ENCODE measurements around the gene ZBTB20.

ZBTB20 gene

GRCh38 chr3:114375608-114376421, 771.3 kb downstream of the ZBTB20 start:
- H3K36me3 ChIP-seq (ENCODE audit: control insufficient read depth in 4 of 4, insufficient read depth in 4 of 4, low read length in 3 of 4) = peaks cover 0 to 20% (median 7%) of the 10 kb centered on the region in 4 experiments

GRCh38 chr3:114374433-114374990, 772.6 kb downstream of the ZBTB20 start:
- POLR2A ChIA-PET = no interaction called here
- H3K27ac ChIP-seq (ENCODE audit: insufficient read depth in 1 of 2, low read depth in 1 of 2, low read length in 2 of 2, poor library complexity in 1 of 2, severe bottlenecking in 2 of 2) = no peak overlapping the region
- CTCF ChIA-PET = interaction anchor here (2.3 to 2.6 kb wide), 2 partner anchors 9 to 10 kb away, joined by 11 read pairs; no protein-coding TSS in a partner anchor
- H3K27me3 ChIP-seq (replicated peaks in 2 of 5; ENCODE audit: control insufficient read depth in 4 of 5, insufficient read depth in 5 of 5, low read length in 4 of 5) = no peaks in the 10 kb centered on the region
- 100% methylated on average over 1 of the region's 2 CpGs for WGBS (ENCODE audit: insufficient coverage)
- peaks cover 0 to 8% (median 2%) of the 10 kb centered on the region in 4 experiments for H3K36me3 ChIP-seq (ENCODE audit: control insufficient read depth in 4 of 4, insufficient read depth in 4 of 4, low read length in 3 of 4)
- H3K4me1 ChIP-seq (ENCODE audit: control extremely low read depth in 1 of 4, control insufficient read depth in 4 of 4, insufficient read depth in 4 of 4, low read length in 3 of 4) = no peaks in the 10 kb centered on the region
- H3K4me3 ChIP-seq (ENCODE audit: control insufficient read depth in 1 of 7, extremely low read depth in 1 of 7, insufficient read depth in 4 of 7, low read depth in 2 of 7, low read length in 6 of 7) = no peak overlapping the region
- DNase-seq = no peak
- no peaks in the 10 kb centered on the region for H3K9me3 ChIP-seq (ENCODE audit: control extremely low read depth in 1 of 5, control insufficient read depth in 4 of 5, insufficient read depth in 2 of 5, low read depth in 1 of 5, low read length in 4 of 5)

More at GRCh38 chr3:114375608-114376421, 771.3 kb downstream of the ZBTB20 start:
- Histone ChIP-seq H3K27ac (ENCODE audit: insufficient read depth in 1 of 2, low read depth in 1 of 2, low read length in 2 of 2, poor library complexity in 1 of 2, severe bottlenecking in 2 of 2) (no peak overlapping the region), H3K27me3 (replicated peaks in 2 of 5; ENCODE audit: control insufficient read depth in 4 of 5, insufficient read depth in 5 of 5, low read length in 4 of 5) (no peaks in the 10 kb centered on the region), H3K4me1 (ENCODE audit: control extremely low read depth in 1 of 4, control insufficient read depth in 4 of 4, insufficient read depth in 4 of 4, low read length in 3 of 4) (no peaks in the 10 kb centered on the region), H3K4me3 (ENCODE audit: control insufficient read depth in 1 of 7, extremely low read depth in 1 of 7, insufficient read depth in 4 of 7, low read depth in 2 of 7, low read length in 6 of 7) (no peak overlapping the region), H3K9me3 (ENCODE audit: control extremely low read depth in 1 of 5, control insufficient read depth in 4 of 5, insufficient read depth in 2 of 5, low read depth in 1 of 5, low read length in 4 of 5) (no peaks in the 10 kb centered on the region)
- 97% methylated on average over 7 of the region's 9 CpGs for WGBS (ENCODE audit: insufficient coverage)
- ChIA-PET POLR2A (interaction anchor here (0.8 kb wide), 1 partner anchor 1733 kb away, joined by 3 read pairs; no protein-coding TSS in a partner anchor), CTCF (interaction anchor here (2.3 to 2.6 kb wide), 2 partner anchors 8 to 11 kb away, joined by 11 read pairs; no protein-coding TSS in a partner anchor)
- DNase-seq = no peak

GRCh38 chr3:114370537-114371174, 776.4 kb downstream of the ZBTB20 start:
- 60% methylated on average over 2 of the region's 3 CpGs for WGBS (ENCODE audit: insufficient coverage)
- no peaks in the 10 kb centered on the region for H3K4me1 ChIP-seq (ENCODE audit: control extremely low read depth in 1 of 4, control insufficient read depth in 4 of 4, insufficient read depth in 4 of 4, low read length in 3 of 4)
- no peak overlapping the region for H3K4me3 ChIP-seq (ENCODE audit: control insufficient read depth in 1 of 7, extremely low read depth in 1 of 7, insufficient read depth in 4 of 7, low read depth in 2 of 7, low read length in 6 of 7)
- CTCF ChIA-PET = no interaction called here
- no peak overlapping the region for H3K27ac ChIP-seq (ENCODE audit: insufficient read depth in 1 of 2, low read depth in 1 of 2, low read length in 2 of 2, poor library complexity in 1 of 2, severe bottlenecking in 2 of 2)
- H3K9me3 ChIP-seq (ENCODE audit: control extremely low read depth in 1 of 5, control insufficient read depth in 4 of 5, insufficient read depth in 2 of 5, low read depth in 1 of 5, low read length in 4 of 5) = no peaks in the 10 kb centered on the region
- POLR2A ChIA-PET = interaction anchor here (0.6 kb wide), 1 partner anchor 79 kb away, joined by 6 read pairs; no protein-coding TSS in a partner anchor
- H3K36me3 ChIP-seq (ENCODE audit: control insufficient read depth in 4 of 4, insufficient read depth in 4 of 4, low read length in 3 of 4) = no peaks in the 10 kb centered on the region
- DNase-seq = no peak
- H3K27me3 ChIP-seq (replicated peaks in 2 of 5; ENCODE audit: control insufficient read depth in 4 of 5, insufficient read depth in 5 of 5, low read length in 4 of 5) = no peaks in the 10 kb centered on the region

GRCh38 chr3:114365909-114366308, 781.2 kb downstream of the ZBTB20 start:
- POLR2A ChIA-PET = no interaction called here
- H3K4me3 ChIP-seq (ENCODE audit: control insufficient read depth in 1 of 7, extremely low read depth in 1 of 7, insufficient read depth in 4 of 7, low read depth in 2 of 7, low read length in 6 of 7) = no peak overlapping the region
- H3K27me3 ChIP-seq (replicated peaks in 2 of 5; ENCODE audit: control insufficient read depth in 4 of 5, insufficient read depth in 5 of 5, low read length in 4 of 5) = no peaks in the 10 kb centered on the region
- CTCF ChIA-PET = interaction anchor here (1.0 to 2.8 kb wide), 2 partner anchors 9 to 82 kb away, joined by 3 to 11 read pairs; no protein-coding TSS in a partner anchor
- H3K4me1 ChIP-seq (ENCODE audit: control extremely low read depth in 1 of 4, control insufficient read depth in 4 of 4, insufficient read depth in 4 of 4, low read length in 3 of 4) = no peaks in the 10 kb centered on the region
- H3K9me3 ChIP-seq (ENCODE audit: control extremely low read depth in 1 of 5, control insufficient read depth in 4 of 5, insufficient read depth in 2 of 5, low read depth in 1 of 5, low read length in 4 of 5) = no peaks in the 10 kb centered on the region
- no peaks in the 10 kb centered on the region for H3K36me3 ChIP-seq (ENCODE audit: control insufficient read depth in 4 of 4, insufficient read depth in 4 of 4, low read length in 3 of 4)
- no peak overlapping the region for H3K27ac ChIP-seq (ENCODE audit: insufficient read depth in 1 of 2, low read depth in 1 of 2, low read length in 2 of 2, poor library complexity in 1 of 2, severe bottlenecking in 2 of 2)
- WGBS (ENCODE audit: insufficient coverage) = no CpG with 5 or more reads among the region's 3 CpGs
- DNase-seq = no peak

GRCh38 chr3:114364806-114365654, 782.1 kb downstream of the ZBTB20 start:
- no peak for DNase-seq
- CTCF ChIA-PET = interaction anchor here (1.1 to 2.8 kb wide), 2 partner anchors 10 to 30 kb away, joined by 3 to 11 read pairs; no protein-coding TSS in a partner anchor

GRCh38 chr3:114363554-114364202, 783.4 kb downstream of the ZBTB20 start:
- ChIA-PET POLR2A (no interaction called here), CTCF (interaction anchor here (1.0 to 2.8 kb wide), 8 partner anchors 12 to 57 kb away, joined by 3 to 11 read pairs (median 6); no protein-coding TSS in a partner anchor)
- no peak overlapping the region for H3K4me3 ChIP-seq (ENCODE audit: control insufficient read depth in 1 of 7, extremely low read depth in 1 of 7, insufficient read depth in 4 of 7, low read depth in 2 of 7, low read length in 6 of 7)
- WGBS (ENCODE audit: insufficient coverage) = no CpG with 5 or more reads among the region's 1 CpG
- H3K27ac ChIP-seq (ENCODE audit: insufficient read depth in 1 of 2, low read depth in 1 of 2, low read length in 2 of 2, poor library complexity in 1 of 2, severe bottlenecking in 2 of 2) = no peak overlapping the region
- no peak for DNase-seq
- H3K4me1 ChIP-seq (ENCODE audit: control extremely low read depth in 1 of 4, control insufficient read depth in 4 of 4, insufficient read depth in 4 of 4, low read length in 3 of 4) = no peaks in the 10 kb centered on the region
- no peaks in the 10 kb centered on the region for H3K9me3 ChIP-seq (ENCODE audit: control extremely low read depth in 1 of 5, control insufficient read depth in 4 of 5, insufficient read depth in 2 of 5, low read depth in 1 of 5, low read length in 4 of 5)
- no peaks in the 10 kb centered on the region for H3K36me3 ChIP-seq (ENCODE audit: control insufficient read depth in 4 of 4, insufficient read depth in 4 of 4, low read length in 3 of 4)
- no peaks in the 10 kb centered on the region for H3K27me3 ChIP-seq (replicated peaks in 2 of 5; ENCODE audit: control insufficient read depth in 4 of 5, insufficient read depth in 5 of 5, low read length in 4 of 5)

More at GRCh38 chr3:114364806-114365654, 782.1 kb downstream of the ZBTB20 start:
- H3K4me1 ChIP-seq (ENCODE audit: control extremely low read depth in 1 of 4, control insufficient read depth in 4 of 4, insufficient read depth in 4 of 4, low read length in 3 of 4) = no peaks in the 10 kb centered on the region
- H3K36me3 ChIP-seq (ENCODE audit: control insufficient read depth in 4 of 4, insufficient read depth in 4 of 4, low read length in 3 of 4) = no peaks in the 10 kb centered on the region
- POLR2A ChIA-PET = interaction anchor here (0.6 kb wide), 1 partner anchor 1354 kb away, joined by 3 read pairs; no protein-coding TSS in a partner anchor
- no peaks in the 10 kb centered on the region for H3K27me3 ChIP-seq (replicated peaks in 2 of 5; ENCODE audit: control insufficient read depth in 4 of 5, insufficient read depth in 5 of 5, low read length in 4 of 5)
- WGBS (ENCODE audit: insufficient coverage) = 67% methylated on average over 3 of the region's 6 CpGs
- no peak overlapping the region for H3K27ac ChIP-seq (ENCODE audit: insufficient read depth in 1 of 2, low read depth in 1 of 2, low read length in 2 of 2, poor library complexity in 1 of 2, severe bottlenecking in 2 of 2)
- H3K9me3 ChIP-seq (ENCODE audit: control extremely low read depth in 1 of 5, control insufficient read depth in 4 of 5, insufficient read depth in 2 of 5, low read depth in 1 of 5, low read length in 4 of 5) = no peaks in the 10 kb centered on the region
- no peak overlapping the region for H3K4me3 ChIP-seq (ENCODE audit: control insufficient read depth in 1 of 7, extremely low read depth in 1 of 7, insufficient read depth in 4 of 7, low read depth in 2 of 7, low read length in 6 of 7)

Data from common myeloid progenitor, CD34-positive (primary cell).